B cell (primary cell): Measurements from ENCODE around the gene BNC2.

Source experiments
- EZH2 ChIP-seq: IDR thresholded peaks from 2 replicates; pipeline ENCODE4 v1.6.1; 2012; ENCODE audit warnings: borderline replicate concordance, low read depth, mild to moderate bottlenecking, moderate library complexity, low read length; ENCODE audit not compliant: insufficient read depth, poor library complexity, severe bottlenecking
- TF ChIP-seq, protein P1 (sequence below): fragments of 200-600 bp; IDR thresholded peaks from one replicate; pipeline ENCODE4 v1.8.0; 2022; ENCODE audit warnings: antibody characterized with exemption, mild to moderate bottlenecking

DNA sequence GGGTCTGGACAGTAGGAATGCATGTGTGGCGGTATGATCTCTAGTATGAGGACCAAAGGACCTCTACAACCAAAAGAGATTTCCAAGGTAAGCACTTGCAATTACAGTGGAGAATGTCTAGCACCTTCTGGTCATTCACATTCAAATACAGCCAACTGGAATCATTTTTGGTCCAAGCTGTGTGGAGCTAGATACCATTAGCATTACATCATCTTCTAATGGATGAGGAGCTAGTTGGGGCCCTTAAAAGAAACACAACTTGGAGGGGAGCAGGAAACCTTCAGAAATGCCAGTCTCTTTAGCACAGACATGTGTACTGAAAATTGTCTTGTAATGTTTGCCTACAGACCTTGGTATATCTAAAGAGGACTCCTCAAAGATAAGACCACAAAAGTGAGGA lies 244.7 kb downstream of the BNC2 start:
- TF ChIP-seq, protein P1, sequence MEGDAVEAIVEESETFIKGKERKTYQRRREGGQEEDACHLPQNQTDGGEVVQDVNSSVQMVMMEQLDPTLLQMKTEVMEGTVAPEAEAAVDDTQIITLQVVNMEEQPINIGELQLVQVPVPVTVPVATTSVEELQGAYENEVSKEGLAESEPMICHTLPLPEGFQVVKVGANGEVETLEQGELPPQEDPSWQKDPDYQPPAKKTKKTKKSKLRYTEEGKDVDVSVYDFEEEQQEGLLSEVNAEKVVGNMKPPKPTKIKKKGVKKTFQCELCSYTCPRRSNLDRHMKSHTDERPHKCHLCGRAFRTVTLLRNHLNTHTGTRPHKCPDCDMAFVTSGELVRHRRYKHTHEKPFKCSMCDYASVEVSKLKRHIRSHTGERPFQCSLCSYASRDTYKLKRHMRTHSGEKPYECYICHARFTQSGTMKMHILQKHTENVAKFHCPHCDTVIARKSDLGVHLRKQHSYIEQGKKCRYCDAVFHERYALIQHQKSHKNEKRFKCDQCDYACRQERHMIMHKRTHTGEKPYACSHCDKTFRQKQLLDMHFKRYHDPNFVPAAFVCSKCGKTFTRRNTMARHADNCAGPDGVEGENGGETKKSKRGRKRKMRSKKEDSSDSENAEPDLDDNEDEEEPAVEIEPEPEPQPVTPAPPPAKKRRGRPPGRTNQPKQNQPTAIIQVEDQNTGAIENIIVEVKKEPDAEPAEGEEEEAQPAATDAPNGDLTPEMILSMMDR, result no peak
- no peak for TF ChIP-seq EZH2
